Ammon's horn (tissue), 1 donor: ENCODE data around the gene GFRA1.

ENCODE experiments used
- DNase-seq: peaks from one replicate; pipeline ENCODE4 v3.0.0-alpha.2; 2016; ENCODE audit warnings: low spot score

Gene GFRA1

GRCh38 chr10:116026725-116027124, 246.3 kb downstream of the GFRA1 start:
- DNase-seq: no peak

GRCh38 chr10:116026315-116026714, 246.7 kb downstream of the GFRA1 start:
- DNase-seq: no peak

DNA sequence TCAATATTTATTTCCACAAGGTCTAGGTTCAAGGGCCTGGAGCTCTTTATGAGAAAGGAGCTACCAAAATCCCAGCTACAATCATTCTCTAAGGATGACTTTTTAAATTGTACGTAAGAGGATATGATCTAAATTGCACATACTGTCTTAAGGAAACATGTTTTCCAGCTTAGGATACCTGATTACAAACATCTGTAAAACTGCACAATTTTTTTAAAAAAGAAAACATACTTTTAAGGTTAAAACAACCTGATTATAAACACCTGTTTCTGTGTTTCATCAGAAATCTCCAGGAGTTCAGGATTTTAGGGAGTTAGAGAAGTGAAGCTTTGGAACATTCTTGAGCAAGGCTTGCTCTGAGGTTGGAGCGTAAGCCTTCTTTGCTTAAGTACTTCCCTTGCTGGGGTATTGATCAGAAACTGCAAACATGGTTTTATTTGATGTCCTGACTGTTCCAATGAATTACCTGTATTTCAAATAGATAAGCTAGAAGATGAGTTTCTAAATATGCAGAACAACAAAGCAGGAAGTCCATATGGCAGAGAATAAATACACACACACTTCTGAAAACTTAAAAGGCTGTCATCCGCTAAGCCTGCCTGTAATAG, 248.6 kb downstream of the GFRA1 start:
- no peak for DNase-seq

GRCh38 chr10:116017405-116017804, 255.6 kb downstream of the GFRA1 start:
- no peak for DNase-seq

- DNase-seq: no peak
Measured at GRCh38 chr10:116015583-116016333, 257.2 kb downstream of the GFRA1 start.

DNA sequence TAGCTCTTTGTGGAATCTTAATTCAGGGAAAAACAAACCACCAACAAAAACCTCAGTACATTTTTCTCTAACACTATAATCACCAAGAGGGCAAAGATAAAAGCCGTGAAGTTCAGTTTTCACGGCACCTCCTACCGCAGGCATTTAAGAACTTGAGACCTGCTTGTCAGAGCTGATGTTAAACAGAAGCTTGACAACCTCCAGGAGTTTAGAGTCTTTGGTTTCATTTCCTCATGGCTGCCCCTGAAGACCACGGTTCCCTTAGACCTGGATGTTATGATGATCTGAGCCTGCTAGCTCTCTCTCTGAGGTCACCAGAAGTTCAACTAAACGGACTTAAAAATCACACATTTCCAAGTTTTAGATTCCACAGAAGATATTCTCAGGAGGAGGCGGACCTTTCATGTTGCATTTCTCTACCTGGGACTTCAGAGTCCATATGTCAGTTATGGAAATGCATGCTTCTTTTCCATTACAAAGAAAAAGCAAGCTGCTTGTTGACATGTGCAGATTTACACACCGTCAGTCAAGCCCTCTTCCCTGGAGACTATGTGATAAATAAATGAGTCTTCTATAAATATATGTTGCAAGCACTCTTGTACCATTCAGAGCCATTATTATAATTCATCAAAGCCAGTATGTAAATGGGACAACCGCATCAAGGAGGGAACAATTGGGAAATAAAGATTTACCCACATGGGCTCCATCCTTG, 258.0 kb downstream of the GFRA1 start:
- DNase-seq: no peak

GRCh38 chr10:116014326-116014725, 258.7 kb downstream of the GFRA1 start:
- DNase-seq: no peak

DNA sequence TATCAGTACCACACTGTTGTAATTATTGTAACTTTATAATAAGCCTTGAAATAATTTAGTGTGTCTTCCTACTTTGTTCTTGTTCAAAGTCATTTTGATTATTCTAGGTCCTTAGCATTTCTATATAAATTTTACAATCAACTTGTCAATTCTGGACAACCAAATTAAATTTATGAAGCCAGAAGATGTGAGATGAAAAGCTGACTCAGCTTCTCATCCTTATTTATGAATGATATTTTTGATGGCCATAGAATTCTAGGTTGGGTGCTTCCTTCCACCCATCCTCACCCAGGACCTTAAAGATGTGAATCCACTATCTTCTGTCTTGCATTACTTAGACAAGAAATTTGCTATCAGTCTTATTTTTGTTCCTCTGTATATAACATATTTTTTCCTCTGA, 261.1 kb downstream of the GFRA1 start:
- DNase-seq: no peak

- no peak for DNase-seq
Measured at GRCh38 chr10:116007256-116007891, 265.6 kb downstream of the GFRA1 start.
